Measurements from ENCODE around the gene ANKRD52. TPM values are rescaled to one million over a fixed set of nuclear protein-coding genes. Genes with fewer than 3 reads are reported as not detected.

Gene ANKRD52
- total and polyA plus RNA-seq, 9 of the 15 experiments (the other 6 are each of a cell fraction or from before 2014, with no cell fraction given), result 0.52 to 46.8 (median 7.9) TPM

- in situ Hi-C loops (cut with MboI) (no loop called here), intact Hi-C loops (cut with micrococcal nuclease) (no loop called here)
- Histone ChIP-seq H3K4me3 (no peak overlapping the region), H2AFZ (ENCODE audit: low read depth, low read length) (no peak overlapping the region), H3K27ac (ENCODE audit: extremely low read depth, low read depth, low read length) (no peak overlapping the region), H4K20me1 (replicated peaks; ENCODE audit: control insufficient read depth, insufficient read depth, low read length) (no peaks in the 10 kb centered on the region), H3K4me1 (replicated peaks in 1 of 2; ENCODE audit: control insufficient read depth in 2 of 2, insufficient read depth in 2 of 2, low read length in 2 of 2) (no peaks in the 10 kb centered on the region), H3K27me3 (ENCODE audit: control insufficient read depth in 2 of 2, insufficient read depth in 2 of 2, low read length in 2 of 2) (no peaks in the 10 kb centered on the region), H3K79me2 (ENCODE audit: control insufficient read depth, insufficient read depth, low read length) (peaks cover 4% of the 10 kb centered on the region; the same call in 1 of the 3 replicates), H3K9me3 (replicated peaks; ENCODE audit: control insufficient read depth, insufficient read depth, low read depth, low read length) (no peaks in the 10 kb centered on the region), H3K4me2 (ENCODE audit: insufficient read depth, low read length) (no peak overlapping the region), H3K9me1 (ENCODE audit: control insufficient read depth, insufficient read depth, low read length) (no peaks in the 10 kb centered on the region), H3K36me3 (ENCODE audit: control insufficient read depth, insufficient read depth, low read length) (peaks cover 89% of the 10 kb centered on the region), H3K9ac (ENCODE audit: insufficient read depth in 1 of 2, low read depth in 2 of 2, low read length in 2 of 2) (no peak overlapping the region)
- ChIA-PET CTCF (ENCODE audit: low intra/inter-chr PET ratio) (no interaction called here), POLR2A (interaction anchor here (0.6 to 1.1 kb wide), 3 partner anchors 8 to 19 kb away, joined by 3 to 4 read pairs (median 3); partner anchors contain the start of gene CS)
- BruUV-seq (replicated peaks), result no TSS peak
- no peak for ATAC-seq
- DNase-seq (ENCODE audit: extremely low read depth in 1 of 4, low spot score in 3 of 4), result no peak
- FAIRE-seq, result no peak
- no peak for TF ChIP-seq E2F6 (IDR thresholded peaks at IDR 0.05; ENCODE audit: borderline replicate concordance in 1 of 2, extremely low read depth in 1 of 2, insufficient read depth in 1 of 2, insufficient read length in 1 of 2, low read depth in 1 of 2, low read length in 1 of 2, poor library complexity in 1 of 2, severe bottlenecking in 1 of 2)
- no peak for TF ChIP-seq NFATC3 (IDR thresholded peaks at IDR 0.05)
- TF ChIP-seq MNT (conservative IDR thresholded peaks at IDR 0.05), result no peak
- TF ChIP-seq ARID4B (CRISPR knock-in tag; IDR thresholded peaks at IDR 0.05), result no peak
- no peak for TF ChIP-seq FOXK2 (conservative IDR thresholded peaks at IDR 0.05 in 1 of 2, IDR thresholded peaks at IDR 0.05 in 1 of 2; ENCODE audit: low read depth in 2 of 2)
- TF ChIP-seq CLOCK (CRISPR knock-in tag; IDR thresholded peaks at IDR 0.05; ENCODE audit: borderline replicate concordance), result no peak
- TF ChIP-seq KLF16 (IDR thresholded peaks at IDR 0.05), result no peak
- TF ChIP-seq THRA (IDR thresholded peaks at IDR 0.05), result no peak
- TF ChIP-seq XRCC3 (IDR thresholded peaks at IDR 0.05), result no peak
- TF ChIP-seq POLR2G (IDR thresholded peaks at IDR 0.05; ENCODE audit: low read depth, low read length), result no peak
- TF ChIP-seq ZNF324 (CRISPR knock-in tag; IDR thresholded peaks at IDR 0.05), result no peak
Observed at GRCh38 chr12:56280849-56281248, 22.7 kb upstream of the ANKRD52 start.

Measured in K562 (cell line).